Middle frontal gyrus (tissue), 1 donor: ENCODE data around the gene CERS5.
A peak's percentile ranks its signal among the peaks of the same experiment; 100 is the strongest.

Experiments
- DNase-seq: peaks from one replicate; pipeline ENCODE4 v3.0.0-alpha.2; 2015; ENCODE audit warnings: low spot score; ENCODE audit errors: extremely low spot score

CERS5 gene, protein sequence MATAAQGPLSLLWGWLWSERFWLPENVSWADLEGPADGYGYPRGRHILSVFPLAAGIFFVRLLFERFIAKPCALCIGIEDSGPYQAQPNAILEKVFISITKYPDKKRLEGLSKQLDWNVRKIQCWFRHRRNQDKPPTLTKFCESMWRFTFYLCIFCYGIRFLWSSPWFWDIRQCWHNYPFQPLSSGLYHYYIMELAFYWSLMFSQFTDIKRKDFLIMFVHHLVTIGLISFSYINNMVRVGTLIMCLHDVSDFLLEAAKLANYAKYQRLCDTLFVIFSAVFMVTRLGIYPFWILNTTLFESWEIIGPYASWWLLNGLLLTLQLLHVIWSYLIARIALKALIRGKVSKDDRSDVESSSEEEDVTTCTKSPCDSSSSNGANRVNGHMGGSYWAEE

DNA sequence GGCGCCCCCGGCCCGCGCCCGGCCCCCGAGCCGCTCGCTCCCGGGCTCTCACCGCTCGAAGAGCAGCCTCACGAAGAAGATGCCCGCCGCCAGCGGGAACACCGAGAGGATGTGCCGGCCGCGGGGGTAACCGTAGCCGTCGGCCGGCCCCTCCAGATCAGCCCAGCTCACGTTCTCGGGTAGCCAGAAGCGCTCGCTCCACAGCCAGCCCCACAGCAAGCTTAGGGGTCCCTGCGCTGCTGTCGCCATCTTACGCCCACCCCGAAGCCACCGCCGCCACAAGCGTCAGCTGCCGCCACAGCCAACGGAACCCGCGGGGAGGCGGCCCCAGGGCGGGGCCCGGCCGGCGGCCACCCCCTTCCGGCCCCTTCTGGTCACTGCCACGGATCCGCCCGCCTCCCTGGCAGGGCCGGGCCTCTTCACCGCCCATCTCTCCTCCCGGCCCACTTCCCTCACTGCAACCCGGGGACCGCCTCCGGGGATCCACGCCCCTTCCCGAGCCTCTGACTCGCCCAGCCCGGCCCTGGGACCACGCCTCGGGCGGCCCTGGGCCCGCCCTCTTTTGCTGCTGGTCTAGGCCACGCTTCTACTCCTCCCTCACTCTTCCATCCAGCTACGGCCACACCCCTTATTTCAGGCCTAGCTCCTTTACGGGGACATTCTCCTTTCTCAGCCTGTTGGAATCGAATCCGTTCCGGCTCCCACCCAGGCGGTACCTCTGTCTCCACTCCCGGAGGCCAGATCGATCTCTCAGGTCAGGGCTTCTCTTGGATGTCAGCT is at the start of gene CERS5:
TSS of gene CERS5 (minus strand) at position 321 of the 780 bp plus-strand sequence. CDS start at position 249, 72 bp downstream.
- peak; percentile 94 for DNase-seq

DNA sequence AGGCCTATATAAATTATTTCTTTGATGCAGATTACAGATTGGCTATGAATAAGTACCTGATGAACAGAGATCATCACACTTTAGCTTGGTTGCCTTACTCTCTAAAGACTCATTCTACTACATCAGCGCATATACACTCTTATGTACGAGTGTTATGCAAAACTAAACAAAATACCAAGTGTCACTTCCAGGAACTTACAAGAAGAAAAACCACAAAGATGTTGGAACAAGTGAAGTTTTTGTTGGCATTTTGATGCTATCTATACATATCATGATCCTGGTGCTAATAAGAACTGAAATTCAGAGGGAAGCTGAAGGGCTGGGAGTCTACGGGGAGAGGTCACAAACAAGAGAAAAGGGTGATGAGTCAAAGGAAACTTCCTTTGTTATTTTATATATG is 47.9 kb upstream of the CERS5 start:
- no peak for DNase-seq

DNA sequence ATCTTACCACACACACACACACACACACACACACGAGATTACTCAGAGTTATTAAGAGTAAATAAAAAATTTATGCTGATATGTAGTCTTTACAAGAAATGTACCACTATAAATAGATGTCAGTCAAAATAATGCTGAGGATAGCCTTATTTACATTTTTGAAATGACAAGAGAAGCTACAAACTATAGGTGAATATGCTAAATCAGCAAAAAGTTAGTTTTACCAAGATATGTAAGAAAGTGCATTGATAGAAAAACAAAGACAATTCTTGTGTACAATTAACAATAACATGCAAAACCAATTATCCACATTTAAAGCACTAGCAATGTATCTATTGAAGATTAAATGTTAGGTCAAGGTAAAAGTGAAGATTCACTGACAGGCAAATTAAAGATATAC is 46.8 kb upstream of the CERS5 start:
- DNase-seq: no peak

DNA sequence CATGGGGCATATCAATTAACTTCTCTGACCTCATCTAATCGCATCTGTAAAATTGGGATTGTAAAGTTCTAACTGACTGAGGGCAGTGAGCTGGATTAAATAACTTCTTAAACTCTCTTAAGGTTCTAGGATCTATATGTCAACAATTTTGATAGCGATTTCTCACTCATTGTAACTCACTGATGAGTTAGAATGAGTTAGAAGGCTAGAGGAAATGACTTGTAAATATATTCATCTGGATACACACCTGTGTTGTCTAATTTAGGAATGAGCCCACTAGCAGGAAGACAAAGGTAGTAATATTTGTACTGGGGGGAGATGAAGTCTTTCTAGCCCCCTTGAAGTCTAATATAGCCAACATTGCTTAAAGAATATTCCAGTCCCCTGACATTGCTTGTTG is 46.3 kb upstream of the CERS5 start:
- no peak for DNase-seq

DNA sequence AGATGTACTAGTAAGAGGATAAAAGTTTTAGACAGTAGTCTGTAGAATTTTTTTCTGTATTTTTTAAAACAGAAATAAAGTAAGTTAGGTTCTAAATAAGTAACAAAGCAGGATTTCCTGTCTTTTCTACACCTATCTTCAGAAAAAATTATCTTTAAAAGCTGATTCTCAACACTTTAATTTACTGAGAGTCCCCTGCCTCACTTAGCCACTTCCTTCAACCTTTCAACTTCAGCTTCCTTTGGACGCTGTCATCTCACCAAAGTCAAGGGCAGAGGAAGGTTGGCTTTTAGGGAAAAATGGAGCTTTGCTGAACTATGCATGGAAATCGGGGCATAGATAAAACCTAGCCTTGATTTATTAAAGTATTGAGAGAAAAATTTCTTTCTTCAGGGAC is 44.9 kb upstream of the CERS5 start:
- no peak for DNase-seq

DNA sequence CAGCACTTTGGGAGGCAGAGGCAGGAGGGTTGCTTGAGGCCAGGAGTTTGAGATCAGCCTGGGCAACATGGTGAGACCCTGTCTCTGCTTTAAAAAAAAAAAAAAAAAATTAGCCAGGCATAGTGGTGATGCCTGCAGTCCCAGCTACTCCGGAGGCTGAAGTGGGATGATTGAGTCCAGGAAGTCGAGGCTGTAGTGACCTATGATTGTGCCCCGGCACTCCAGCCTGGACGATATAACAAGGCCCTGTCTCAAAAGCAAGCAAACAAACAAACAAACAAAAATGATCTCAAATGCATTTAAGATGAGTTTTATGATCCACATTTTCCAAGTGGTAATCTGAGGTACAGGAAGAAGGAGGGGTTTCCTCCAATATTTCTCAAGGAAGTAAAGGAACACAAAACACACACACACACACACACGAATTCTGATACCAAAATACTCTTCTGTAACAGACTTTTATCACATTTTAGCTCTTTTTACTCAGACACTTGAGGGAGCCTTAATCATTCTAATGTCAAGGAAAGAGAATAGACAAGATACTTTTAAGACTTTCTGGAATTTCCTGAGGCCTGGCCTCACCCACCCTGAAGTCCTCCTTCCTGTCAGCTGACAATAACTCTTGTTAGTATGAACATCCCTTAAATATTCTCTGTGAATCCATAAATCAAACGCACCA is 44.4 kb upstream of the CERS5 start:
- DNase-seq: no peak

DNA sequence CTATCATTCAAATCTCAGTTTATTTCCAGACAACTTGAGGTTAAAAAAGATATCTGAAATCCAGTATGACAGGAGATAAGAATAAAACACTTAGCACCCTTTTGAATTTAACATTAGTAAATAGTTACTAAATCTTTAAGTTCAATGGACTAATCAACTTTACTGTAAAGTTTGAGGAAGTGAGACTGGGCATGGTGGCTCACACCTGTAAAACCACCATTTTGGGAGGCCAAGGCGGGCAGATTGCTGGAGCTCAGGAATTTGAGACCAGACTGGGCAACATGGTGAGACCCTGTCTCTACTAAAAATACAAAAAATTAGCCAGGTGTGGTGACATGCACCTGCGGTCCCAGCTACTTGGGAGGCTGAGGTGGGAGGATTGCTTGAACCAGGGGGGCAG is 40.3 kb upstream of the CERS5 start:
- DNase-seq: no peak

DNA sequence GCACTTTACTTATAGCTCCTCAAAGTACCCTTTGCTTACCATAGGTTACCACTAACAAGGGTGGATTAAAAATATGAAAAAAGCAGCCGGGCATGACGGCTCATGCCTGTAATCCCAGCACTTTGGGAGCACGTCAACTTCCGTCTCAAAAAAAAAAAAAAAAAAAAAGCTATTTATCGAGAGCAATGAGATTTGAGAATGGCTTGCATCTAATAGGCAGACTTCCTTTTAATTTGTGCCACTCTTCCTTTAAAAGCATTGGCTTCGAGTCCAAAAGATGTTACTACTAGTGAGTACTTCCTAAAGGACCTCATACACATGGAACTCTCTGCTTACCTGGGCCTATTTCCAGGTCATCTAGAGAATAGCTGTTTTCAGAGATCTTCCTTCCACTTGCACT is 38.5 kb upstream of the CERS5 start:
- no peak for DNase-seq

DNA sequence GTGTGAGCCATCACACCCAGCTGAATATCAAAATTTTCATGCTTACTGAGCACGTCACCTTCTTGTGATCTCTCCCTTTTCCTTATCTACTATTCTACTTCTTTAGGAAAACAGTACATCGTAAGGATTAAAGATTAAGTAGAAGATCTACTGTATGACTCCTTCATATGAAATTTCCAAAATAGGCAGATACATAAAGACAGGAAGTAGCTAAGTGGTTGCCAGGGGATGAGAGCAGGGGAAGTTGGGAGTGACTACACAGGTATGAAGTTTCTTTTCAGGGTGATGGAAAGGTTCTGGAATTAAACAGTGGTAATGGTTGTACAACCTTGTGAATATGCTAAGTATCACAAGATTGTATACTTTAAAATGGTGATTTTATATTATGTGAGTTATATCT is 36.5 kb upstream of the CERS5 start:
- DNase-seq: no peak

DNA sequence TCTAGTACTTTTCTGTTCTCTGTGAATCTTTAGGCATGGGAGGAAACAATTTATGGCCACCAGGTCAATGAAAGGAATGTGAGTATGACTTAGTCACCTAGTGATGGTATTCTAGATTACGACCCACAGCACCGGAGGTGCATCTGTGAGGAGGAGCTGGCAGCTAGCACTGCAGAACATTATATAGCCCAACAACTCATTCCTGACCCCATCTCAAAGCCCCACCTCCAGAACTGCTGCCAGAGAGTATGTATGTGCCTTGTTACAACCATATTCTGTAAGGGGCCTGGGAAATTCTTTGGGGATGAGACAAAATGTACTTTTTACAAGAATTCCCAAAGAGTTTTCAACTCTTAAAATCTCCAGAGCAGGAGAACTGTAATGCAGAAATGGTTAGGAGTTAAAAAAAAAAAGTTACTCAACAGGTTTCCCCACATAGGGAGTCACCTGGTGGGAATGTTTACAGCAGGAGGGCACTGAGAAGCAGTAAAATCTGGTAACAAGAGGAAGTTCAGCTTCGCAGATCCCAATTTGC is 34.9 kb upstream of the CERS5 start:
- DNase-seq: no peak

DNA sequence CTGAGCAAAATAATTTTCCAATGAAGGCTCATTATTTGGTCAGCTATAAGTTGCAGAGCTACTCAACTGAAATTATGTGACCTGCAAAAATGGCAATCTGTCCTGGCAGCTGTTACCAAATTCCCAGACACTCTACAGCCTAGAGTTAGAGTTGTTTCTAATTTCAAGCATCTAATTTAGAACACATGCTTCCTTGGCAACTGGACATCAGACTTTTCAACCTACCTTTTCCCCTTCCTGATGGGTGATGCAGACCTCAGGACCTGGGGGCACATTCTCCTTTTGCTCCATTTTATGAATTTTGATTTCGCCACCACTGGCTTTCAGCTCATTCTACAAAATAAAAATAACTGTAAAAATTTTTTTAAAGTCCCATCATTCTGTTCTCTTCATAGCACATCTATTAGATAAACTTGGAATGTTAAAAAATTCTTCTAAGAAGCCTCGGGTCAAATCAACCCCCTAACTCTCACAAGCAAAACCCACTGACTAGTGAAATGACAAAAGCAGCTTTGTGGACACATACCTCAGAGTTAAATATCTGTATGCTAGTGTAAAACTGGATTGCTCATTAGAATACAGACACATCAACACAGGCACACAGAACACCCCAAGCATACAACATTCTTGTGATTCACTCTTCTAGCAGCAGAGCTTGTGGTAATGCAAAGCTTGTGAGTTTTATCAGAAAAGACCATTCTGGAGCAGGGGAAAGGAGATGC is 33.5 kb upstream of the CERS5 start:
- DNase-seq: no peak

DNA sequence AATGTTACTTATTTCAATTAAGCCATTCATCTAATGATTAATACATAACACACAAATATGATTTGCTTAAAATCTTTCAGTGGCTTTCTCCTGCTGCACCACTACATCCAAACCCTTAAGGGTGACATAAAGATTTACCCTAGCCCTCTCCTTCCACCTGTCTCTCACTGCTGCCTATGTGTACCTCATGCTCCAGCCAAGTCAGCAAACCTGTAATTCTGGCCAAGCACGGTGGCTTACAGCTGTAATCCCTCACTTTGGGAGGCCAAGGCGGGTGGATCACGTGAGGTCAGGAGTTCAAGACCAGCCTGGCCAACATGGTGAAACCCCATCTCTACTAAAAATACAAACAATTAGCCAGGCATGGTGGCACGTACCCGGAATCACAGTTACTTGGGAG is 31.7 kb upstream of the CERS5 start:
- no peak for DNase-seq

DNA sequence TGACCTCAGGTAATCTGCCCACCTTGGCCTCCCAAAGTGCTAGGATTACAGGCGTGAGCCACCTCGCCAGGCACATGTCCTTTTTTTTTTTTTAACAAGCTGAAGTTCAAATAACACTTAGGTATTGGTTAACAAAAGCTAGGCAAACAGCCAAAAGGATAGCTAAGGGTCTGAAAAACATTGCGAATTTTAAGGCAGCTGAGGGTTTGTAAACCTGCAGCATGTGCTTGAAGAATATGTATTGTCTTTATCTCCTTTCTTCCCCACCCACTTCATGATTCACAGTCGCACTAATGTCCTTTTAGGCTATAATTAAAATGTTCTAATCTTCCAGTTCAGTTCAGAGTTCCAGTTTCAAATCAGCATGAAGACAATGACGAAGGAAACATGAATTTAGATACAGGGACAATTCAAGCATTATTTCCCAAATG is 30.1 kb upstream of the CERS5 start:
- no peak for DNase-seq

DNA sequence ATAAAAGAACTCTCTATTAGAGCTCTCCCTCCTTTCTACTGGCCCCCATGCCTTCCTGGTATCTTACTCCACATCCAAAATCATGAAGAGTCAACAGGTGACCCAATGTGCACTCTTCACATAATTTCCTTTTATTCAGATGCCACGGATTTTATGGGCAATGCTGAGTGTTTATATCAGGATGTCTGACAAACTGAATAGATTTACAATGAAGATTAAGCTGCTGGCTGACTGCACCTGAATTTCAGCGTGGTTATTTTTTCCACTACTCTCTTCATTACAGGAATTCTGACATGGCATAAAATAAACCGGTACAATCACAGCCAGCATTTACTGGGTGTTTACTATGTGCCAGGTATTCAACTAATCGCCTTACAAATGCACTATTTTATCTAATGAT is 29.4 kb upstream of the CERS5 start:
- DNase-seq: no peak

DNA sequence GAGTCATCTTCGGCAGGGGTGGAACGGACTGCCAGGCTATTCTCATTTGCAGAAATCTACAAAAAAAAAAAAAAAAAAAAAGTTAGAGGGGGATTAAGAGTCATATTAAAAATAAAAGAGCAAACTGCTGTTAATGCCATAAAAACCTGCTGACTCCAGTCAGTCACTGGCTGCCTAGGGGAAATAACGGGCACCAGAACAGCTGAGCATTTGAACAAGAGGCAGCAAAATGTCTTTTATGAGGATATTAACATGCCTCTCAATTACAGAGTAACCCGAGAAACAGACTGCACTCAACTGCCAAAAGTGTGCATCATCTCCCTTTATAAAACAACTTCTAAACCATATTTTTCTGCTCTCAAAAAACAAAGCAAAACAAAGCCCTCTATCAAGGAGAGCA is 28.7 kb upstream of the CERS5 start:
- no peak for DNase-seq

DNA sequence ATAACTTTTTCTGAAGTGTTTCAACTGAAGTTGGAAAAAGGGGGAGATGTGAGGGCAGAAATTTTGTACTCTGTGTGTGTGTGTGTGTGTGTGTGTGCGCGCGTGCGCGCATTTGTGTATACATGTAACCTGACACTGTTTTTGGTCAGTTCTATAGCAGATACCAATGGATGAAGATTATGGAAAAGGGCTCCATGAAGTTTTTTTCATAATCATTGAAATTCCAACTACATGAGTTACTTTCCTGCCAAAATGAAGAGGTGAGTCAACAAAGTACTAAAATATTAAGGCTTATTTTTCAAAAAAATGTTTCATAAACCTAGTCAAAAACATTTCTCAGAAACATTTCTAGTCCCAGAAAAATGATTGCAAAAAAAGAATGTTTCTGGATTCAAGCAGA is 25.7 kb upstream of the CERS5 start:
- no peak for DNase-seq

DNA sequence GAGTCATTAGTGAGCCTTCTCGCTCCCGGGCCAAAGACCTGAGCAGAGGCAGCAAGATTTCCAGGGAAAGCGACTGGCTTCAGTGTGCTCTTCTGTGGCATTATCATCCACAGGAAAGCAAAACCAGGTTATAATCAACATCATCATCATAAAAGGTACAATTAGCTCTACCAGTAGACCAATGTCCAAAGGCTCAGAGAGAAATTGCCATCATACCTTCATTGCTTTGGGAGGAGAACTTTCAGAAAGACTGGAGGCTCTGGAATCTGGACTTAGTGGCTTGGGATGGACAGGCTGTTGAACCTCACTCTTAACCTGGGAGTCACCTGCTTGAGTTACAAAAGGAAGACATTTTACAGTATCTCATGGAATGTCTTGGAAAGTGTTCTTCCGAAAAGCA is 25.1 kb upstream of the CERS5 start:
- DNase-seq: no peak

DNA sequence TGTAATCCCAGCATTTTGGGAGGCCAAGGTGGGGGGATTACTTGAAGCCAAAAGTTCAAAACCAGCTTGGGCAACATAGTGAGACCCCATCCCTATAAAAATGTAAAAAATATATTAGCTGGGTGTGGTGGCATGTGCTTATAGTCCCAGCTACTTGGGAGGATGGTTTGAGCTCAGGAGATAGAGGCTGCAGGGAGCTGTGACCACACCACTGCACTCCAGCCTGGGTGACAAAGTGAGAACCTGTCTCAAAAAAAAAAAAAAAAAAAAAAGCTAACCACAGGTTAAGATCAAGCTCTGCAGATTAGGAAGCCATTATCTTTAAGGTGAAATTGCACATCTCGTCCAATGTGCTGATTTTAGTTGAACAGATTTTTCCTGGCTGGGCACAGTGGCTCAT is 23.7 kb upstream of the CERS5 start:
- DNase-seq: no peak

DNA sequence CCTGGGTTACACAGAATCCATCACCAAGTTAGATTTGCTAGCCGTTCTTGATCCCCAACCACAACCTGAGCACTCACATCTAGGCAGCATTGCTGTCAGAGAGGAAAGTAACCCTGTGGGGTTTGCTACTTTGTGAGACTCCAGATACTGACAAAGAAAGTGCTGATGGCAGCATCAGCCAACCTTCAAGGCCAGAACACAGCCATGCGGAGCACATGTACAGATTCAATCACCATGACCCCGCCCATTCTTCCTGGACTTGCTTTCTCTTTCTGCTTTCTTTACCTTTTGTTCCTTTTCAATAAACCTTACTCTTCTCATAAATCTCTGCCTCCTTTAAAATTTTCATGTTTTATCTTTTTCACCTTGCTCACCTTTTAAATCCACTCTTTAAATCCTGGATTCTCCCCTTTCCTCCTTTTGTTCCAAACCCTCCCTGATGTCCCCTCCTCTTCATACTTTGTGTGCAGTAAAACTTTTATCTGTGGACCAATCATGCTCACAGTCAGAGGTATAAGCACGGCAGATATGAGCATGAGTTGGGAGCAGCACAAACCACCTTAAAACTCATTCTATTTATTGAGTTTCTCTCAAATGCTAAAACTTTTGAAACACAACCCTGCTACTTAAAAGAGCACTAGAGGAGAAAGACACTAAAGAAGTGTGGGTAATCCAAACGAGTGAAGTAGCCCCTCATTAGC is 21.9 kb upstream of the CERS5 start:
- no peak for DNase-seq

DNA sequence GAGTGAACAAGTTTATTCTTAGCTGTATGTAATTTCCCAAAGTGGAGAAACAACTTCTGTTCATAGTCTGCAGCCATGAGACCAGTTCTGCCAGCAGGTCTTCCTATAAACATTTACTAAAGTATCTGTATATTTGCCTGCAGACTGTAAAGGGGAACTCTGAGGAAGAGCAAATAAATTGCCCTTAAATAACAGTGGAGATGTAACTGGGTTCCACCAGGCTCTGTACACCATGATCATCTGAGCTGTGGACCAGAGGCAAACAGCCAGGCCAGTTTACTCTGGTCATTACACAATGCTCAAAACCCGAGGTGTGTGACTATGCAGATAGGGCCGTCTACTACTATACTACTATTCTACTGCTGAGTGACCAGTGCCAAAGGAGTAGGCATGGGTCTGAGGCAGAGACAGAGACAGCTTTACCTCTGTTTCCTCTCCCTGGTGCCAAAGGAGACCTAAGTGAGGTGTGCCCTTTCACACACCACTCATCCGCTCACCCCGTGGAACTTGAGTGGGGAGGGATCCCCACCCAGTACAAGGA is 21.1 kb upstream of the CERS5 start:
- no peak for DNase-seq
